ENCODE measurements around the gene KAZALD1.

The KAZALD1 gene, protein sequence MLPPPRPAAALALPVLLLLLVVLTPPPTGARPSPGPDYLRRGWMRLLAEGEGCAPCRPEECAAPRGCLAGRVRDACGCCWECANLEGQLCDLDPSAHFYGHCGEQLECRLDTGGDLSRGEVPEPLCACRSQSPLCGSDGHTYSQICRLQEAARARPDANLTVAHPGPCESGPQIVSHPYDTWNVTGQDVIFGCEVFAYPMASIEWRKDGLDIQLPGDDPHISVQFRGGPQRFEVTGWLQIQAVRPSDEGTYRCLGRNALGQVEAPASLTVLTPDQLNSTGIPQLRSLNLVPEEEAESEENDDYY

GRCh38 chr10:101061624-101062231 lies at the start of gene KAZALD1:
Gene KAZALD1, plus strand, starts transcription at chr10:101061989. Its CDS starts 604 bp downstream, at chr10:101062593.
- peak; percentile 56 for DNase-seq (ENCODE audit: low spot score)

- peak; percentile 91 for DNase-seq (ENCODE audit: low spot score)
Observed at GRCh38 chr10:101012525-101013364, 49.0 kb upstream of the KAZALD1 start.

- DNase-seq (ENCODE audit: low spot score), result no peak
Observed at GRCh38 chr10:101013365-101013825, 48.4 kb upstream of the KAZALD1 start.

GRCh38 chr10:101014230-101014884 lies 47.4 kb upstream of the KAZALD1 start:
- peak; percentile 83 for DNase-seq (ENCODE audit: low spot score)

DNA sequence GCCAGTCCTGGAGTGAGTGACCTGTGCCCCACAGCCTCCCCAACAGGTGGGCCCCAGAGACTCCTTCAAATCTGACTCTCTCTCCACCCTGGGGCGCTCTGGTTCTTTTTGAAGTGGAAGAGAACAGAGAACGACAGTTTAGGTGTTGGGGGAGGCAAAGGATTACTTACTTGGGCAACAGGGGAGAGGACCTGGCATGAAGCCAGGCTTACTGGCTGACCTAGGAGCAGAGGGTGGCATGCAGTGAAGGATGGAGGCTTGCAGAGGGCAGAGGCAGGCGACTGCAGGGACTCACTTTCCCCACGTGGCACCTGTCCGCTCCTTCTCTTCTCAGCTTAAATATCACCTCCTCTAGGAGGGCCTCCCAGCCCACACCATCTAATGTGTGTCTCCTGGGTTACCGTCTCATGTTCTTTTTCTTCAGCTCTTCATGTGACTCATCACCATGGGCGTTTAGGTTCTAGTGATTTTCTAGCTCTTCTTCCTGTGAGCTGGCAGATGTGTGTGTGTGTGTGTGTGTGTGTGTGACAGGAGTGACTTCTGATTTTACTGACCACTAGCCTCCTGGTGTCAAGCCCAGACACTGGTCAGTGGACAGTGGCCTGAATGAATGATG lies 46.7 kb upstream of the KAZALD1 start:
- DNase-seq (ENCODE audit: low spot score), result peak; percentile 67

- no peak for DNase-seq (ENCODE audit: low spot score)
Observed at GRCh38 chr10:101015582-101015973, 46.2 kb upstream of the KAZALD1 start.

DNA sequence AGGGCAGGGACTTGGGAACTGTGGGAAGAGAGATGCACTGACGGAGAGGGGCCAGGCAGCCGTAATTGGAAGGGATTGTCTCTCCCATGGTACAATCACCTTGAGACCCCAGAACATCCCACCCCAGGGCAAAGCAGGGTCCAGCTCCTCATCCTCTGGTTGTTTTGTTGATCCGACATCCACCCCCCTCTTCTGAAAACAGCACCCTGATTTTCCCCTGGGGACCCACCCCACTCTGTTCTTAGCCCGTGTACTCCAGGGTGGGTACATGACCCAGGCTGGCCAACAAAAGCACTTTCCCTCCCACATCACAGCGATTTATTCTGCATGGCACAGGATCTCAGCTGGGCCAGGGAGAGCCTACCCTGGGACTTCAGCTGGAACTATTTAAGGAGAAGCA lies 45.0 kb upstream of the KAZALD1 start:
- DNase-seq (ENCODE audit: low spot score), result no peak

DNA sequence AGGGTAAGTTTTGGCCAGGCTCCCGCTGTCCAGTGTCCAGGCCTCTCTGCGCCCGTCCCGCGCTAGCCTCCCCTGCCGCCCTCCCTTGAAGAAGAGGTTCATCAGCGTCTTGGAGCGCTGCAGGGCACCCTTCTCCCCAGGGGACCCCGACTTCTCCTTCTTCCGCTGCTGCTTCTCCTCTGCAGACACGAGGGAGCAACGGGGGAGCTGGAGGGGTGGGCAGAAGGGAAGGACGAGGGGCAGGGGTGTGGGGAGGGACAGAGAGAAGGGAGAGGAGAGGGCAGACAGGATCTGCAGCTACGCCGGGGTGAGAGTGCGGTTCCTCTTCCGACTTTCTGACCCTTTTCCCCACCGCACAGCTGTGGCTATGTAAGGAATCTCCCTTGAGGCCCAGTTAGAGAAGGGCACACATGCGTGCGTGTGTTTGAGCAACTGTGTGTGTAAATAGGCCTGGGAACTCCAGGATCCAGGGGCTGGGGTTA lies 43.6 kb upstream of the KAZALD1 start:
- DNase-seq (ENCODE audit: low spot score), result no peak

GRCh38 chr10:101018600-101019439 lies 43.0 kb upstream of the KAZALD1 start:
- DNase-seq (ENCODE audit: low spot score), result peak; percentile 95

DNA sequence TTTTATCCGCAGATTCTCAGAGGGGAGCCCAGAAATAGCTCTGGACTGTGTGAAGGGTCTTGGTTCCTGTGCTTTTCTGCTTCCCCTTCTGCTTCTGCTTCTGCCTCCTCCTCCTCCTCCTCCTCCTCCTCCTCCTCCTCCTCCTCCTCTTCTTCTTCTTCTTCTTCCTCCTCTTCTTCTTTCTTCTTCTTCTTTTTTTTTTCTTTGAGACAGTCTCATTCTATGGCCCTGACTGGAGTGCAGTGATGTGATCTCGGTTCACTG lies 42.4 kb upstream of the KAZALD1 start:
- no peak for DNase-seq (ENCODE audit: low spot score)

DNA sequence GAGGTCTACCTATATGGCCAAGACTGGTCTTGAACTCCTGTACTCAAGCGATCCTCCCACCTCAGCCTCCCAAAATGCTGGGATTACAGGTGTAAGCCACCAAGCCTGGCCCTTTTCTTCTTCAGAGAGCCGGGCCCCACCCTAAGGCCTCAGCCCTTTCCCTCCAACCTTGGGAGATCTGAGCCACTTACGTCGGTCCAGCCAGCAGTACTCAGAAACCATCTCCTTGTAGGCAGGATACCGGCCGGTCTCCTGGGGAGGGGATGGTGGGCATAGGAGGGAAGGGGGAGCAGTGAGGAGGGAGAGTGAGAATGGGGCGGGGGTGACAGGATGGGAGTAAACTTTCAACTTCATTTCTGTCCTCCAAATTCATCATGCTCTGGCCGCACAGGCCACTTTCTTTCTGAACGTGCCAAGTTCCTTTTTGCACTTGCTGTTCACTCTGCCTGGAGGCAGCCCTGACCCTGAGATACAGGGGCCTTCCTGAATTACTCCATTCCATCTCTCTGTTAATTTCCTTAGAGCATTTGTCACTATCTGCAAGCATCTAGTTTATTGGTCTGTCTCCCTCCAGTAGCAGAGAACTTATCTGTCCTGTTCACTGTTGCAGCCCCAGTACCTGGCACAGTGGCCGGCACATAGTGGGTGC lies 41.2 kb upstream of the KAZALD1 start:
- DNase-seq (ENCODE audit: low spot score), result no peak

- no peak for DNase-seq (ENCODE audit: low spot score)
Observed at GRCh38 chr10:101021239-101021638, 40.5 kb upstream of the KAZALD1 start.

GRCh38 chr10:101021692-101022251 lies 40.0 kb upstream of the KAZALD1 start:
- no peak for DNase-seq (ENCODE audit: low spot score)

DNA sequence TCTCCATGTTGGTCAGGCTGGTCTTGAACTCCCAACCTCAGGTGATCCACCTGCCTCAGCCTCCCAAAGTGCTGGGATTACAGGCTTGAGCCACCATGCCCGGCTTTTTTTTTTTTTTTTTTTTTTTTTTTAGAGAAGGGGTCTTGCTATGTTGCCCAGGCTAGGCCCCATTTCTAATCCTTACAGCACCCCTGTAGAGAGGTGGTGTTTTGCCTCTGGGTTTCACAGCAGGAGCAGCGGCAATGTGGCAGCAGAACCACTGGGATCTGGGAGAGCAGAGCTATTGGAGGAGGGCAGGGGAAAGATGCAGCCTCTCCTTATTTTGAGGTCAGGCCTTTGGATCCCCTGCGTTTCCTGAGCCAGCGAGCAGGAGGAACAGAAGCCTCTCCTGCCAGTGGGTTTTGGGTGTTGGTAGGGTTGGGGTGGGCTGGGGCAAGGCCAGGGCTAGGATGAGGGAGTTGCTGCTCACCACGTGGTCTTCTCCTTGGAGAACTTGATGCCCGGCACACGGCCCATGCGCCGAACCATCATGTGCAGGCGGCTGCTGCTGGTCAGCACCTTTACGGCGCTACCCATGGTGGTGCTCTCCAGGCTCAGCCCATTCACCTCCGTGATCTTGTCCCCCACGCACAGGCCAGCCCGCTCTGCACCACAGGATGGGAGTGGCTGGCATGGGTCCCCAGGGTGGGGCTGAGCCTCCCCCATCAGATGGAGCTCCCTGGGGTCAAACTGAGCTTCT lies 38.7 kb upstream of the KAZALD1 start:
- DNase-seq (ENCODE audit: low spot score), result no peak

DNA sequence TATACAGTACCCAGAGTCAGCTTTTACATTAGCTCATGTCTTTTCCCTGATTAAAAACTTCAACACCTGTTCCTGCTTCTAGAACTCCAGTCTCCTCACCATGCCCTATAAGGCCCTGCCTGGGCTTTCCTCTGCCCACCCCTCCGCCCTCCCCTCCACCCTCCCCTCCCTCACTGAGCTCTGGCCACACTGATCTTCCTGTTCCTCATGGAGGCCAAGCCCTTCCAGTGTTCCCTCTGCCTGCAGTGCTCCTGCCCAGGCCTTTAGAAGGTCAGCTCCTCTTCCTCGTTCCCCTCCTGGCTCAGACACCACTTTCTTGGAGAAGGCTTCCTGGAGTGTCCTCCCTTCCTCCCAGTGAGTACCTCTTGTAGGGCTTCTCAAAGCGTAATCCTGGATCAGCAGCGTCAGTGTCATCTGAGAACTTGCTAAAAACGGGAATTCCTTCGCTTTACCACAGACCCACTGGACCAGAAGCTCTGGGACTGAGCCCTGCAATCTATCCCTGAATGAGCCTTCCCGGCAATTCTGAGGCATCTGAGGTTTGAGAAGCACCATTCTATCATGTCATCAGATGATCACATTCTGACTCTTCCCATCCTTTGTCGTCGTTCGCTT lies 34.6 kb upstream of the KAZALD1 start:
- no peak for DNase-seq (ENCODE audit: low spot score)

GRCh38 chr10:101028446-101029337 lies 33.1 kb upstream of the KAZALD1 start:
- no peak for DNase-seq (ENCODE audit: low spot score)

DNA sequence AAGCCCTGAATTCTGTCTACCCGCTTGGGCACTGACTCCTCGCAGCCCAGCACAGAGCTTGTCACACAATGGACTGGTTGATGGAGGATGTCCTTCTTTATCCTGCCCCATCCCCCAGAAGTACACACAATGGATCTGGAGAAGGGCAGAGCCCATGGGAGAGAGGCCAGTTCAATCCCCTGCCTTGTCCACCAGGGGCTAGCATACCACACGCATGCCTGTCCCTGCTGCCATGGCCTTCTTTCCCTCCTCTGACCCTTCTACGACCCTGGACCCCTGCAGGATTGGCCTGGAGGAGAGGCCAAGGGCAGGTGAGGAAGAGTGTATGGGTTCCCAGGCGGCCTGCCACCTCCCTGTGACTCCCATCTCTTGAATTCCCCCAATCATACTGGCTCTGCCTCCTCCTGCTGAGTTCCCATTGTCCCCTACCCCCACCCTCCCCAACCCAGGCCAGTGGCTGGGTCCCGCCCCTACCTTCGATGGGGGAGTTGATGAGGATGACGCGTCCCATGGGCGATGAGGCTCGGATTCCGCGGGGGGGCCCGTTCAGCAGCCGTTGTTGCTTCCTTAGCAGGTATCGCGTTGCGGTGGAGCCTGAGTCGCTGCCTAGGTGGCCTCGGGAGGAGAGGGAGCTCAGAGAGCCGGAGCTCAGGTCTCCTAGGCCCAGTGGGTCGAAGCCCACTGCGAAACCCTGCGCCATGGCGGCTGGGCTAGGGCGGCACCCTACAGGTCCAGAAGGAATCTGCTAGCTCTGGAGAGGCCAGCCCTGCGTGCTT lies 32.1 kb upstream of the KAZALD1 start:
- DNase-seq (ENCODE audit: low spot score), result no peak
